Liver (tissue), 9 donors: ENCODE measurements around the gene BRD2. TPM values are rescaled to one million over a fixed set of nuclear protein-coding genes. Genes with fewer than 3 reads are reported as not detected.

Source experiments
- DNase-seq: peaks from one replicate; pipeline ENCODE4 v3.0.0-alpha.2; 2017; ENCODE audit warnings: low spot score
- H3K27ac ChIP-seq, 2 donors: one replicate each; pipeline ENCODE4 v1.7.0; 2013; ENCODE audit warnings: inconsistent platforms in 2 of 2, low read length in 2 of 2, control low read depth in 1 of 2, low read depth in 1 of 2, mild to moderate bottlenecking in 1 of 2
- H3K27me3 ChIP-seq, 4 donors: one replicate each; pipeline versions ENCODE4 v1.6.1 to v1.7.0; 2013; ENCODE audit warnings: low read length in 3 of 4, inconsistent platforms in 1 of 4, mild to moderate bottlenecking in 1 of 4, moderate library complexity in 1 of 4; ENCODE audit not compliant: control insufficient read depth in 4 of 4, insufficient read depth in 4 of 4
- H3K36me3 ChIP-seq, 4 donors: one replicate each; pipeline versions ENCODE4 v1.6.1 to v1.7.0; 2013; ENCODE audit warnings: low read length in 3 of 4, mild to moderate bottlenecking in 3 of 4, low read depth in 1 of 4, moderate library complexity in 1 of 4; ENCODE audit not compliant: control insufficient read depth in 4 of 4, insufficient read depth in 3 of 4
- H3K4me1 ChIP-seq, 4 donors: one replicate each; pipeline versions ENCODE4 v1.6.1 to v1.7.0; 2013; ENCODE audit warnings: low read length in 3 of 4, mild to moderate bottlenecking in 3 of 4, moderate library complexity in 1 of 4; ENCODE audit not compliant: control insufficient read depth in 4 of 4, insufficient read depth in 4 of 4
- H3K4me3 ChIP-seq, 3 donors: one replicate each; pipeline versions ENCODE4 v1.6.1 to v1.7.0; 2013; ENCODE audit warnings: low read length in 3 of 3, control low read depth in 1 of 3, low read depth in 1 of 3, mild to moderate bottlenecking in 1 of 3
- H3K9ac ChIP-seq, 2 donors: one replicate each; pipeline ENCODE4 v1.7.0; 2013; ENCODE audit warnings: low read length in 2 of 2, mild to moderate bottlenecking in 2 of 2, moderate library complexity in 2 of 2, control low read depth in 1 of 2, low read depth in 1 of 2
- H3K9me3 ChIP-seq, 4 donors: one replicate each; pipeline versions ENCODE4 v1.6.1 to v1.7.0; 2013; ENCODE audit warnings: low read length in 3 of 4; ENCODE audit not compliant: control insufficient read depth in 4 of 4
- ATF3 ChIP-seq: IDR thresholded peaks from 2 replicates; pipeline ENCODE4 v1.6.1; 2016; ENCODE audit warnings: antibody characterized with exemption
- CTCF ChIP-seq: fragments of 150-350 bp; IDR thresholded peaks from 2 replicates; pipeline ENCODE4 v1.5.1; 2017; ENCODE audit warnings: improper control_type of control experiment, low read depth, low read length; ENCODE audit not compliant: missing input control
- EGR1 ChIP-seq, 2 donors: IDR thresholded peaks; 2 replicates each; pipeline ENCODE4 v1.6.1; 2016 to 2018; ENCODE audit warnings: antibody characterized with exemption in 2 of 2, low read depth in 2 of 2
- FOXA1 ChIP-seq: IDR thresholded peaks from 2 replicates; pipeline ENCODE4 v1.6.1; 2016; ENCODE audit warnings: antibody characterized with exemption
- FOXA2 ChIP-seq: IDR thresholded peaks from 2 replicates; pipeline ENCODE4 v1.6.1; 2016; ENCODE audit warnings: antibody characterized with exemption
- GABPA ChIP-seq, 2 donors: IDR thresholded peaks in 1 of 2; conservative IDR thresholded peaks in 1 of 2; 2 replicates each; pipeline ENCODE4 v1.6.1; 2016; ENCODE audit warnings: antibody characterized with exemption in 2 of 2, mild to moderate bottlenecking in 1 of 2, moderate library complexity in 1 of 2
- HNF4A ChIP-seq, 2 donors: conservative IDR thresholded peaks; 2 replicates each; pipeline ENCODE4 v1.6.1; 2016; ENCODE audit warnings: antibody characterized with exemption in 2 of 2, mild to moderate bottlenecking in 2 of 2
- HNF4G ChIP-seq: IDR thresholded peaks from 2 replicates; pipeline ENCODE4 v1.6.1; 2016; ENCODE audit warnings: antibody characterized with exemption
- JUND ChIP-seq, 2 donors: IDR thresholded peaks; 2 replicates each; pipeline ENCODE4 v1.6.1; 2016; ENCODE audit warnings: antibody characterized with exemption in 2 of 2
- MAX ChIP-seq: IDR thresholded peaks from 2 replicates; pipeline ENCODE4 v1.6.1; 2016; ENCODE audit warnings: antibody characterized with exemption
- NR2F2 ChIP-seq: IDR thresholded peaks from 2 replicates; pipeline ENCODE4 v1.6.1; 2016; ENCODE audit warnings: antibody characterized with exemption
- RAD21 ChIP-seq, 2 donors: IDR thresholded peaks; 2 replicates each; pipeline ENCODE4 v1.6.1; 2016; ENCODE audit warnings: antibody characterized with exemption in 2 of 2, mild to moderate bottlenecking in 2 of 2
- REST ChIP-seq: IDR thresholded peaks from 2 replicates; pipeline ENCODE4 v1.6.1; 2016; ENCODE audit warnings: antibody characterized with exemption, mild to moderate bottlenecking
- RXRA ChIP-seq, 2 donors: IDR thresholded peaks; 2 replicates each; pipeline ENCODE4 v1.6.1; 2017 to 2018; ENCODE audit warnings: antibody characterized with exemption in 2 of 2, mild to moderate bottlenecking in 1 of 2
- SP1 ChIP-seq: IDR thresholded peaks from 2 replicates; pipeline ENCODE4 v1.6.1; 2018; ENCODE audit warnings: antibody characterized with exemption, mild to moderate bottlenecking
- TAF1 ChIP-seq: conservative IDR thresholded peaks from 2 replicates; pipeline ENCODE4 v1.6.1; 2016; ENCODE audit warnings: antibody characterized with exemption, mild to moderate bottlenecking
- YY1 ChIP-seq: IDR thresholded peaks from 2 replicates; pipeline ENCODE4 v1.6.1; 2016; ENCODE audit warnings: antibody characterized with exemption, mild to moderate bottlenecking
- ZBTB33 ChIP-seq: IDR thresholded peaks from 2 replicates; pipeline ENCODE4 v1.6.1; 2016; ENCODE audit warnings: antibody characterized with exemption
- WGBS: extraction: QIAGEN DNeasy Blood & Tissue Kit; methylation state at CpG from one replicate; pipeline ENCODE4 v1.1.7; 2013; 5-methylcytosine and 5-hydroxymethylcytosine counted together
- polyA plus RNA-seq, 2 donors: library from polyadenylated mRNA; stranded (reverse) in 1 of 2; unstranded in 1 of 2; fragments of 200-250 nt in 1 of 2; fragments of >200 nt in 1 of 2; fragmentation: Nextera tagmentation in 1 of 2; extraction: Ambion mirVana in 1 of 2; gene quantifications; one replicate each; pipeline versions ENCODE4 v1.2.1 to v1.2.3, GENCODE V29; 2013 to 2015
- total RNA-seq, 2 donors: library from RNA; depleted of rRNA; stranded (reverse); fragments of >200 nt; gene quantifications; one replicate each; pipeline ENCODE4 v1.2.3, GENCODE V29; 2014
- donor health status: healthy.
- donor health status: healthy.
- donor health status: healthy.
- donor health status: healthy.
- donor health status: healthy.

BRD2 gene
- total and polyA plus RNA-seq, 4 donors, result 29.8 to 100 (median 50.2) TPM

GRCh38 chr6:32993363-32993973, 25.1 kb downstream of the BRD2 start (continued):
- TF ChIP-seq ZBTB33 (no peak), NR2F2 (no peak), HNF4G (no peak), ATF3 (no peak), YY1 (no peak)

- no peak overlapping the region for H3K9ac ChIP-seq
Measured at GRCh38 chr6:32995448-32995847, 27.1 kb downstream of the BRD2 start.

More at GRCh38 chr6:32995448-32995847, 27.1 kb downstream of the BRD2 start:
- Histone ChIP-seq H3K27me3 (no peaks in the 10 kb centered on the region), H3K36me3 (no peaks in the 10 kb centered on the region), H3K4me3 (no peak overlapping the region), H3K9me3 (no peaks in the 10 kb centered on the region), H3K27ac (no peak overlapping the region), H3K4me1 (no peaks in the 10 kb centered on the region)
- 34% methylated on average over 2 of the region's 2 CpGs for WGBS
- no peak for TF ChIP-seq ATF3
- no peak for TF ChIP-seq ZBTB33
- no peak for TF ChIP-seq YY1
- no peak for TF ChIP-seq CTCF
- no peak for TF ChIP-seq JUND (IDR thresholded peaks at IDR 0.05)
- TF ChIP-seq GABPA (IDR thresholded peaks at IDR 0.05 in 1 of 2, conservative IDR thresholded peaks at IDR 0.05 in 1 of 2), result no peak
- TF ChIP-seq RXRA (IDR thresholded peaks at IDR 0.05), result no peak
- TF ChIP-seq MAX, result no peak
- no peak for TF ChIP-seq REST
- TF ChIP-seq RAD21 (IDR thresholded peaks at IDR 0.05), result no peak
- no peak for TF ChIP-seq EGR1 (IDR thresholded peaks at IDR 0.05; ENCODE audit: low read depth in 2 of 2)
- no peak for TF ChIP-seq TAF1
- TF ChIP-seq FOXA1, result no peak
- no peak for TF ChIP-seq HNF4A (conservative IDR thresholded peaks at IDR 0.05)
- TF ChIP-seq NR2F2, result no peak
- no peak for TF ChIP-seq FOXA2
- no peak for TF ChIP-seq SP1
- no peak for TF ChIP-seq HNF4G
- no peak for DNase-seq
